Osteocyte (in vitro differentiated cells): Measurements from ENCODE around the gene NOP14. TPM values are rescaled to one million over a fixed set of nuclear protein-coding genes. Genes with fewer than 3 reads are reported as not detected.

Source experiments
- DNase-seq: peaks from one replicate; pipeline ENCODE4 v3.0.0; 2021; ENCODE audit warnings: mixed read lengths; ENCODE audit not compliant: unreplicated experiment; ENCODE audit errors: extremely low spot score
- H3K27ac Mint-ChIP-seq: one replicate; pipeline ENCODE4 v1.8.0; 2021; ENCODE audit warnings: mild to moderate bottlenecking, mixed read lengths; ENCODE audit not compliant: unreplicated experiment
- H3K27me3 Mint-ChIP-seq: one replicate; pipeline ENCODE4 v1.8.0; 2021; ENCODE audit warnings: mixed read lengths; ENCODE audit not compliant: unreplicated experiment
- H3K36me3 Mint-ChIP-seq: one replicate; pipeline ENCODE4 v1.8.0; 2021; ENCODE audit warnings: mixed read lengths; ENCODE audit not compliant: unreplicated experiment
- H3K4me1 Mint-ChIP-seq: one replicate; pipeline ENCODE4 v1.8.0; 2021; ENCODE audit warnings: mixed read lengths; ENCODE audit not compliant: unreplicated experiment
- H3K4me3 Mint-ChIP-seq: one replicate; pipeline ENCODE4 v1.8.0; 2021; ENCODE audit warnings: mild to moderate bottlenecking, moderate library complexity, mixed read lengths; ENCODE audit not compliant: unreplicated experiment
- H3K9me3 Mint-ChIP-seq: one replicate; pipeline ENCODE4 v1.8.0; 2021; ENCODE audit warnings: mixed read lengths; ENCODE audit not compliant: unreplicated experiment
- total RNA-seq: library from RNA; stranded (reverse); gene quantifications from 2 replicates; pipeline ENCODE4 v1.2.1, GENCODE V29; 2021
- TF ChIP-seq, protein P1 (sequence below): fragments of 200-600 bp; sonication (generic); IDR thresholded peaks from 2 replicates; pipeline ENCODE4 v1.5.0; 2021; ENCODE audit warnings: antibody characterized with exemption, mild to moderate bottlenecking, moderate library complexity

Gene NOP14
- total RNA-seq, 1 donor from 2014 or later = 29.6 TPM

DNA sequence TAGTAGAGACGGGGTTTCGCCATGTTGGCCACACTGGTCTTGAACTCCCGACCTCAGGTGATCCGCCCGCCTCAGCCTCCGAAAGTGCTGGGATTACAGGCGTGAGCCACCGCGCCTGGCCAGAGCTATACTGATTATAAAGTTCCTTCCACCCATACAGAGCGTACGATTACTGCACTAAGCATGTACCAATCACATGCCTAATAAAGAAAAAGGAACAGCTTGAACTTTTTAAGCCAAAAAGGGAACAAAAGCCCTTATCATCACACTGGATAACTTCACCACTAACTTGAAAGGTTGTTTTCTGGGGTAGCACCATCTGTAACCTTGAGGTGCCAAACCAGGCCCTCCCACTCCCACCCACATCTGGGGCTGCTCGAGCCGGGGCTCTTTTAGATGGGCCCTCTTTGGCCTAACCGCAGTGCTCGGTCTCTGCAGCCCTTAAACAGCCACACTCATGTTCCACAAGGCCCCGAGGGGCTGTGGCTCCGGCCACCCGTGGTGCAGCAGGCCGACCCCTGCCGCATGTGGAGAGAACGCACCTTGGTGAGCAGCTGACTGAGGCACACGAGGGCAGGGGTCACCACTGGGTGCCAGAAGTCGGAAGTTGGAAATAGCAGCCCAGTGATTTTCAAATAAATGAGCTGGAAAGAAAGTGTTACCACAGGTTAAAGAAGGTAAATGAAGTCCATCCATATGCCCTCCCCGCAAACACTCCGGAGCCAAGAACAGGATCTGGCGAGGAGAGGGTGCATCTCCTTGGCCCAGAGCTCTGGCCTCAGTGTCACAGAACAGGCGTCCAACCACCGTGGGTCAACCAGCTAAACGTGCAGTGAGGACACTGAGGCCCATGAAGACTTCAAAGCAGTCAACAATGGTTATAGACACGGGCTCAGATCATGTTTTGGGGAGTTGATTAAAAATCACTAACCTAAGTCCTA, 18.4 kb downstream of the NOP14 start:
- no peak for DNase-seq
- no peak overlapping the region for H3K4me3 Mint-ChIP-seq
- no peaks in the 10 kb centered on the region for H3K27me3 Mint-ChIP-seq
- peaks cover 51% of the 10 kb centered on the region for H3K36me3 Mint-ChIP-seq
- no peaks in the 10 kb centered on the region for H3K9me3 Mint-ChIP-seq
- H3K27ac Mint-ChIP-seq = no peak overlapping the region
- no peaks in the 10 kb centered on the region for H3K4me1 Mint-ChIP-seq
- TF ChIP-seq, protein P1, sequence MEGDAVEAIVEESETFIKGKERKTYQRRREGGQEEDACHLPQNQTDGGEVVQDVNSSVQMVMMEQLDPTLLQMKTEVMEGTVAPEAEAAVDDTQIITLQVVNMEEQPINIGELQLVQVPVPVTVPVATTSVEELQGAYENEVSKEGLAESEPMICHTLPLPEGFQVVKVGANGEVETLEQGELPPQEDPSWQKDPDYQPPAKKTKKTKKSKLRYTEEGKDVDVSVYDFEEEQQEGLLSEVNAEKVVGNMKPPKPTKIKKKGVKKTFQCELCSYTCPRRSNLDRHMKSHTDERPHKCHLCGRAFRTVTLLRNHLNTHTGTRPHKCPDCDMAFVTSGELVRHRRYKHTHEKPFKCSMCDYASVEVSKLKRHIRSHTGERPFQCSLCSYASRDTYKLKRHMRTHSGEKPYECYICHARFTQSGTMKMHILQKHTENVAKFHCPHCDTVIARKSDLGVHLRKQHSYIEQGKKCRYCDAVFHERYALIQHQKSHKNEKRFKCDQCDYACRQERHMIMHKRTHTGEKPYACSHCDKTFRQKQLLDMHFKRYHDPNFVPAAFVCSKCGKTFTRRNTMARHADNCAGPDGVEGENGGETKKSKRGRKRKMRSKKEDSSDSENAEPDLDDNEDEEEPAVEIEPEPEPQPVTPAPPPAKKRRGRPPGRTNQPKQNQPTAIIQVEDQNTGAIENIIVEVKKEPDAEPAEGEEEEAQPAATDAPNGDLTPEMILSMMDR = no peak

DNA sequence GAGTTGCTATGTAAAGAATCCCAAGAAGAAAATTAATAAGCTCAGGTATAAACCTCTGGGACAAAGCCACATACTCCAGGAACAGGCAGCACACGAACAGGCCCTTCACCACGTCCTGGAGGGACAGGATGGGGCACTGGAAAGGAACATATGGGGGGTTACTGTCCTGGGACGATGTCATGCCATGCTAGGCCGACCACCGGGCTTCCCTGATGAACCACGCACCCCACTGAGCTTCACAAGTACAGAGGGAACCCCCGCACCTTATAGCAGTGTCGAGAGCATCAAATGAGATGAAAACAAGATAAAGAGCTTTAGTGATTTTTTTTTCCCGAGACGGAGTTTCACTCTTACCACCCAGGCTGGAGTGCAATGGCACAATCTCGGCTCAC, 19.1 kb downstream of the NOP14 start:
- no peak overlapping the region for H3K27ac Mint-ChIP-seq

DNA sequence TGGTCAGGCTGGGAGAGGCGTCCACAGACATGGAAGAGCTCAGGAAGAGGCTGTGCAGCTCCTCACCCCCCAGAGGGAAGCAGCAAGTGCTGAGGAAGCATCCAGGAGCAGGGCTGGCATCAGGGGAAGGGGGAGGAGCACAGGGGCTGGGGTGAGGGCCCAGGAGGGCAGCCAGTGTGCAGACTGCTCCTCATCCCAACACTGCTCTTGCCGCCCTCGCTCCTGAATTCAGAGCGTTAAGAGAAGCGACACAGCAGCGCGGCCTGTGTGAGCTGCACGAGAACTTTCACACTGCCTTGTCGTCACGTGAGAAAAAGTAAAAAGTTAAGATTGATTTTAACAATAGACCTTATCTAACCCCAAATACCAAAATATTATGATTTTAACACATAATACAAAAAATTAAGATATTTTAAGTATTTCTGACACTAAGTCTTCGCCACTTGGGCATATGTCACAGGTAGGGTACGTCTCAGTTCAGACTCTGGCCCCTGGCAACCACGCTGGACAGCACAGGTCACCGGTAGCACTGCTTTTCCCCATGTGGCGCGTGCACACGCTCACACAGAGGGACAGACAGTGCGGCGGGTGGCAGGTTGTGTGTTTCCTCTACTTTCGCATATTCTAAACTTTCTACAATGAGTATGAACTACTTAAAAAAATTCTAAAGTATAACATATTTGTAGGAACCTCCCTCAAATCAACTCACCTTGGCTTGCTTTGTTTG, 19.7 kb downstream of the NOP14 start:
- DNase-seq = no peak
- TF ChIP-seq, protein P1 = no peak
- H3K27me3 Mint-ChIP-seq = no peaks in the 10 kb centered on the region
- no peaks in the 10 kb centered on the region for H3K4me1 Mint-ChIP-seq
- H3K27ac Mint-ChIP-seq = no peak overlapping the region
- H3K36me3 Mint-ChIP-seq = peaks cover 52% of the 10 kb centered on the region
- H3K4me3 Mint-ChIP-seq = no peak overlapping the region
- no peaks in the 10 kb centered on the region for H3K9me3 Mint-ChIP-seq

More for the DNA sequence above, 19.1 kb downstream of the NOP14 start:
- Mint-ChIP-seq H3K36me3 (peaks cover 50% of the 10 kb centered on the region), H3K4me1 (no peaks in the 10 kb centered on the region), H3K9me3 (no peaks in the 10 kb centered on the region), H3K4me3 (no peak overlapping the region), H3K27me3 (no peaks in the 10 kb centered on the region)
- TF ChIP-seq, protein P1 = no peak
- no peak for DNase-seq

DNA sequence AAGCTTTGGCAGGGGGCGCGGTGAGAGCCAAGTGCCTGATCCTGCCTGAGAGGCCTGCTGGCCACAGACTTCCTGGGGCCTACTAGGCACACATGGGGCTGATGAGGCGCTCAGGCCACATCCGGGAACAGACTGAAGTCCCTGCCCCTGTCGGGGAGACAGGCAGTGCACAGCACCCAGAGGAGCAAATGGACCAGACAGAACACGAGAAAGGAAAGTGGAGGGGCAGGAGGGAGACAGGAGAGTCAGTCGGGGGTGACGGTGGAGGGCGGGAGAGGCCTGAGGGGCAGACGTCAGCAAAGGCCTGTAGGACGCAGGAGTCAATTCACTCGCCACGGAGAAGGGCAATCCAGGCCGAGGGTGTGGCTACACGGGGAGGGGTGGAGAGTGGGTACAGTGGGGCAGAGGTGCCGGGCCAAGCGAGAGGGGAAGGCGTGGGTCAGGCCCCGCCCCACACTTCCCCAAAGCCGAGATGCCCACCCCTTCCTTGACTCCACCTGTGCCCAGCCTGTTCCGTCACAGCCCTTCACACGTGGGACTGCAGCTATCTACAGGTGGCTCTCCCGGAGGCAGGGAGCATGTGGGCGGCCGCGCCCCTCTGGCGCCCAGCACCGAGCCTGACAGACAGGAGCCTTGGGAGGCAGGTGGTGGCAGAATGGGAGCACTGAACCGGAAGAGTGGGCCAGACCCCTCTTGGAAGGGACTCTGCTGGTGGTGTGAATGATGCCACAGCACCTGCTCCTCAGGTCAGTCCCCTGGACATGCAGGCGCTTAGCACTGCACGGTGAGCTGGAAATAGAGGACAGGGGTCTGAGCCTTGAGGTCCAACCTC, 20.5 kb downstream of the NOP14 start:
- DNase-seq = no peak
- Mint-ChIP-seq H3K4me3 (no peak overlapping the region), H3K36me3 (peaks cover 52% of the 10 kb centered on the region), H3K27ac (no peak overlapping the region), H3K9me3 (no peaks in the 10 kb centered on the region), H3K27me3 (no peaks in the 10 kb centered on the region), H3K4me1 (no peaks in the 10 kb centered on the region)
- TF ChIP-seq, protein P1 = no peak
